BJ (cell line): ENCODE results near the gene PRR23E. TPM values are rescaled to one million over a fixed set of nuclear protein-coding genes. Genes with fewer than 3 reads are reported as not detected.

ENCODE experiments used
- CTCF ChIA-PET: fragments of 350-600 bp; formaldehyde crosslinking; extraction: SDS; loops from one replicate; lab custom pipeline; 2021; ENCODE audit warnings: antibody characterized with exemption, inconsistent platforms; lab: Yijun Ruan, JAX
- POLR2A ChIA-PET: fragments of 300-600 bp; sonication (Branson Sonifier 250); formaldehyde crosslinking; extraction: SDS; loops from one replicate; lab custom pipeline; 2021; ENCODE audit warnings: antibody characterized with exemption; lab: Charles Lee
- DNase-seq: peaks from one replicate; pipeline ENCODE4 v3.0.0-alpha.2; 2011; ENCODE audit warnings: low read depth
- H3K27me3 ChIP-seq: 2 replicates; pipeline ENCODE4 v1.6.0; 2011; ENCODE audit warnings: low read length; ENCODE audit not compliant: control insufficient read depth, insufficient read depth
- H3K36me3 ChIP-seq: 2 replicates; pipeline ENCODE4 v1.5.1; 2011; ENCODE audit warnings: low read length; ENCODE audit not compliant: control insufficient read depth, insufficient read depth
- H3K4me3 ChIP-seq: 2 replicates; pipeline ENCODE4 v1.5.1; 2011; ENCODE audit warnings: low read depth, mild to moderate bottlenecking, control low read depth, low read length
- CTCF ChIP-seq: IDR thresholded peaks from 2 replicates; pipeline ENCODE4 v1.5.1; 2011; ENCODE audit warnings: low read depth, mild to moderate bottlenecking, control low read depth, inconsistent platforms, low read length, moderate library complexity; ENCODE audit not compliant: insufficient read depth
- polyA plus RNA-seq: library from polyadenylated mRNA; depleted of rRNA; stranded (reverse); fragments of >200 nt; gene quantifications from 2 replicates; pipeline ENCODE4 v1.2.3, GENCODE V29; 2011

The PRR23E gene
- polyA plus RNA-seq, 1 experiment = not detected

GRCh38 chr3:127217596-127218453 lies 24.9 kb downstream of the PRR23E start:
- no peak for TF ChIP-seq CTCF
- ChIA-PET POLR2A (no interaction called here), CTCF (no interaction called here)
- H3K4me3 ChIP-seq = no peak overlapping the region
- H3K27me3 ChIP-seq = peaks cover 2% of the 10 kb centered on the region
- DNase-seq = peak; percentile 44
- no peaks in the 10 kb centered on the region for H3K36me3 ChIP-seq

GRCh38 chr3:127218454-127218922 lies 25.6 kb downstream of the PRR23E start:
- POLR2A ChIA-PET = no interaction called here
- no peak for TF ChIP-seq CTCF
- CTCF ChIA-PET = no interaction called here
- Histone ChIP-seq H3K27me3 (peaks cover 2% of the 10 kb centered on the region), H3K36me3 (no peaks in the 10 kb centered on the region), H3K4me3 (no peak overlapping the region)
- DNase-seq = no peak

GRCh38 chr3:127220497-127220896 lies 27.6 kb downstream of the PRR23E start:
- Histone ChIP-seq H3K4me3 (no peak overlapping the region), H3K27me3 (peaks cover 2% of the 10 kb centered on the region), H3K36me3 (no peaks in the 10 kb centered on the region)
- DNase-seq = no peak
- ChIA-PET CTCF (no interaction called here), POLR2A (no interaction called here)
- TF ChIP-seq CTCF = no peak

- Histone ChIP-seq H3K27me3 (peaks cover 2% of the 10 kb centered on the region), H3K36me3 (no peaks in the 10 kb centered on the region), H3K4me3 (no peak overlapping the region)
- POLR2A ChIA-PET = no interaction called here
- no peak for DNase-seq
- CTCF ChIA-PET = interaction anchor here (0.6 to 0.7 kb wide), 3 partner anchors 12 to 308 kb away, joined by 3 read pairs; no protein-coding TSS in a partner anchor
- no peak for TF ChIP-seq CTCF
Observed at GRCh38 chr3:127221037-127221436, 28.1 kb downstream of the PRR23E start.

GRCh38 chr3:127221446-127222035 lies 28.6 kb downstream of the PRR23E start:
- ChIA-PET CTCF (interaction anchor here (0.6 to 0.7 kb wide), 3 partner anchors 12 to 308 kb away, joined by 3 read pairs; no protein-coding TSS in a partner anchor), POLR2A (no interaction called here)
- no peak for TF ChIP-seq CTCF

More at GRCh38 chr3:127221446-127222035, 28.6 kb downstream of the PRR23E start:
- no peak overlapping the region for H3K4me3 ChIP-seq
- no peaks in the 10 kb centered on the region for H3K36me3 ChIP-seq
- no peak for DNase-seq
- peaks cover 2% of the 10 kb centered on the region for H3K27me3 ChIP-seq
